K562 (cell line): ENCODE results near the gene NUBPL. TPM values are rescaled to one million over a fixed set of nuclear protein-coding genes. Genes with fewer than 3 reads are reported as not detected.

Experiments used
- ATAC-seq: fragments of 200-7000 bp; cut with Tn5 transposase; 3 replicates; pipeline ENCODE4 v1.9.1; 2020; ENCODE audit warnings: moderate library complexity
- BruUV-seq: library from RNA; stranded (reverse); fragments of 400-500 nt; replicated peaks from 2 replicates; lab custom pipeline; 2021; lab: Mats Ljungman, UMichigan
- CTCF ChIA-PET: fragments of 300-600 bp; formaldehyde crosslinking; extraction: SDS; loops from one replicate; lab custom pipeline; 2021; ENCODE audit warnings: low intra/inter-chr PET ratio; lab: Yijun Ruan, JAX
- POLR2A ChIA-PET: fragments of 300-600, 350-650 bp; sonication (Branson Sonifier 250); formaldehyde crosslinking; extraction: SDS; loops from one replicate; lab custom pipeline; 2021; ENCODE audit warnings: antibody characterized with exemption, inconsistent platforms; lab: Yijun Ruan, JAX
- DNase-seq, 4 experiments: peaks; one replicate each; pipeline versions ENCODE4 v3.0.0 to v3.0.0-alpha.2; 2011 to 2018; ENCODE audit warnings: low spot score in 3 of 4, mixed read lengths in 3 of 4; ENCODE audit errors: extremely low read depth in 1 of 4
- FAIRE-seq: peaks from 2 replicates; lab custom pipeline; 2011; peaks lifted over from hg19 to GRCh38; lab: Jason Lieb, UNC
- H2AFZ ChIP-seq: 2 replicates; pipeline ENCODE4 v1.6.0; 2011; ENCODE audit warnings: low read depth, low read length, control low read depth, inconsistent platforms
- H3K27ac ChIP-seq: fragments of 200-600 bp; 3 replicates; pipeline ENCODE4 v1.8.0; 2011; ENCODE audit warnings: low read depth, mild to moderate bottlenecking, control low read depth, inconsistent platforms, low read length, moderate library complexity, mixed read lengths; ENCODE audit errors: extremely low read depth
- H3K27me3 ChIP-seq, 2 experiments: fragments of 300-600 bp in 1 of 2; 2 replicates in 1 of 2; 3 replicates in 1 of 2; pipeline versions ENCODE4 v1.6.0 to v1.8.0; 2011; ENCODE audit warnings: inconsistent platforms in 2 of 2, low read length in 2 of 2, mild to moderate bottlenecking in 1 of 2, mixed read lengths in 1 of 2, moderate library complexity in 1 of 2; ENCODE audit not compliant: control insufficient read depth in 2 of 2, insufficient read depth in 2 of 2
- H3K36me3 ChIP-seq: fragments of 300-600 bp; 3 replicates; pipeline ENCODE4 v1.8.0; 2011; ENCODE audit warnings: mild to moderate bottlenecking, low read length, inconsistent platforms; ENCODE audit not compliant: control insufficient read depth, insufficient read depth
- H3K4me1 ChIP-seq, 2 experiments: fragments of 200-600 bp in 1 of 2; replicated peaks in 1 of 2; 2 replicates in 1 of 2; 3 replicates in 1 of 2; pipeline versions ENCODE4 v1.5.1 to v1.8.0; 2011; ENCODE audit warnings: inconsistent platforms in 2 of 2, low read length in 2 of 2, mild to moderate bottlenecking in 1 of 2, mixed read lengths in 1 of 2, moderate library complexity in 1 of 2; ENCODE audit not compliant: control insufficient read depth in 2 of 2, insufficient read depth in 2 of 2
- H3K4me2 ChIP-seq: 2 replicates; pipeline ENCODE4 v1.6.1; 2011; ENCODE audit warnings: low read length, control low read depth, inconsistent platforms, mixed read lengths; ENCODE audit not compliant: insufficient read depth
- H3K4me3 ChIP-seq: fragments of 200-600 bp; sonication (generic), shearing (Covaris generic); 2 replicates; pipeline ENCODE4 v1.5.1; 2016; ENCODE audit warnings: control low read depth, inconsistent platforms
- H3K79me2 ChIP-seq: fragments of 200-600 bp; 3 replicates; pipeline ENCODE4 v1.8.0; 2011; ENCODE audit warnings: low read length, inconsistent platforms; ENCODE audit not compliant: control insufficient read depth, insufficient read depth
- H3K9ac ChIP-seq, 2 experiments: 2 replicates each; pipeline versions ENCODE4 v1.6.0 to v1.6.1; 2011; ENCODE audit warnings: low read depth in 2 of 2, low read length in 2 of 2, control low read depth in 1 of 2, inconsistent platforms in 1 of 2, mild to moderate bottlenecking in 1 of 2, mixed read lengths in 1 of 2; ENCODE audit not compliant: insufficient read depth in 1 of 2
- H3K9me1 ChIP-seq: one replicate; pipeline ENCODE4 v1.6.0; 2011; ENCODE audit warnings: inconsistent platforms, mild to moderate bottlenecking, low read length, moderate library complexity; ENCODE audit not compliant: control insufficient read depth, insufficient read depth
- H3K9me3 ChIP-seq: replicated peaks from 2 replicates; pipeline ENCODE4 v1.5.1; 2011; ENCODE audit warnings: low read depth, low read length, inconsistent platforms; ENCODE audit not compliant: control insufficient read depth, insufficient read depth
- H4K20me1 ChIP-seq: replicated peaks from 2 replicates; pipeline ENCODE4 v1.6.1; 2011; ENCODE audit warnings: low read length, inconsistent platforms, mixed read lengths; ENCODE audit not compliant: control insufficient read depth, insufficient read depth
- BMI1 ChIP-seq: fragments of 150-350 bp; IDR thresholded peaks from 2 replicates; pipeline ENCODE4 v1.6.1; 2014; ENCODE audit warnings: low read length
- CREBBP ChIP-seq: IDR thresholded peaks from one replicate; pipeline ENCODE4 v1.6.1; 2012; ENCODE audit warnings: low read depth, mild to moderate bottlenecking, control low read depth, inconsistent platforms, low read length
- DEAF1 ChIP-seq: fragments of 450-650 bp; formaldehyde crosslinking; IDR thresholded peaks from 2 replicates; pipeline ENCODE4 v1.4.0; 2020; ENCODE audit warnings: mild to moderate bottlenecking, moderate library complexity
- HMG20A ChIP-seq: fragments of 450-650 bp; formaldehyde crosslinking; conservative IDR thresholded peaks from 2 replicates; pipeline ENCODE4 v1.4.0; 2020; ENCODE audit warnings: mild to moderate bottlenecking, mixed read lengths
- MAX ChIP-seq: sonication (generic); formaldehyde crosslinking; IDR thresholded peaks from 2 replicates; pipeline ENCODE4 v1.9.0; 2022; ENCODE audit warnings: mild to moderate bottlenecking, missing genetic modification reagents
- NCOA6 ChIP-seq: fragments of 450-650 bp; IDR thresholded peaks from 2 replicates; pipeline ENCODE4 v1.6.1; 2017; ENCODE audit warnings: mild to moderate bottlenecking
- NFIX ChIP-seq: fragments of 250-450 bp; sonication (Bioruptor Pico); IDR thresholded peaks from 2 replicates; pipeline ENCODE4 v1.4.0; 2020; ENCODE audit warnings: low read depth, mild to moderate bottlenecking, moderate library complexity
- NR2C2 ChIP-seq, 2 experiments: fragments of 200-800 bp in 1 of 2; sonication (Bioruptor generic) in 1 of 2; sonication (generic) in 1 of 2; formaldehyde crosslinking in 1 of 2; IDR thresholded peaks; 2 replicates each; pipeline versions ENCODE4 v1.6.1 to v1.8.0; 2016 to 2022; ENCODE audit warnings: mild to moderate bottlenecking in 1 of 2, missing compliant biosample characterization in 1 of 2, missing genetic modification characterization in 1 of 2, missing genetic modification reagents in 1 of 2
- PTBP1 ChIP-seq: fragments of 200-400 bp; formaldehyde crosslinking; IDR thresholded peaks from 2 replicates; pipeline ENCODE4 v1.6.1; 2017; ENCODE audit warnings: low read depth, low read length
- SAFB ChIP-seq: fragments of 200-400 bp; formaldehyde crosslinking; IDR thresholded peaks from 2 replicates; pipeline ENCODE4 v1.6.1; 2017; ENCODE audit warnings: low read depth, low read length, borderline replicate concordance
- STAT5A ChIP-seq: IDR thresholded peaks from 2 replicates; pipeline ENCODE4 v1.6.1; 2012; ENCODE audit warnings: low read length, inconsistent platforms, borderline replicate concordance
- TARDBP ChIP-seq: fragments of 450-650 bp; IDR thresholded peaks from 2 replicates; pipeline ENCODE4 v1.6.1; 2016
- TBL1XR1 ChIP-seq, 2 experiments: IDR thresholded peaks; 2 replicates each; pipeline ENCODE4 v1.6.1; 2012; ENCODE audit warnings: improper control_type of control experiment in 2 of 2, low read length in 2 of 2, mild to moderate bottlenecking in 1 of 2
- ZBTB5 ChIP-seq: fragments of 450-650 bp; IDR thresholded peaks from 2 replicates; pipeline ENCODE4 v1.6.1; 2017; ENCODE audit warnings: antibody characterized with exemption
- ZNF408 ChIP-seq: fragments of 250-450 bp; sonication (Bioruptor Pico); IDR thresholded peaks from 2 replicates; pipeline ENCODE4 v1.4.0; 2020; ENCODE audit warnings: low read depth, mild to moderate bottlenecking, moderate library complexity
- ZNF644 ChIP-seq: fragments of 200-800 bp; sonication (Bioruptor generic); IDR thresholded peaks from 2 replicates; pipeline ENCODE4 v1.6.1; 2016; ENCODE audit warnings: low read depth, missing genetic modification characterization, missing compliant biosample characterization
- ZNF668 ChIP-seq: fragments of 250-450 bp; sonication (Bioruptor Pico); IDR thresholded peaks from 2 replicates; pipeline ENCODE4 v1.8.0; 2022; ENCODE audit warnings: mild to moderate bottlenecking, inconsistent platforms
- WGBS: fragments of 100-300 bp; shearing (Covaris generic); methylation state at CpG from one replicate; pipeline ENCODE4 v1.1.6; 2016; ENCODE audit warnings: low coverage, mixed read lengths; ENCODE audit not compliant: insufficient coverage; ENCODE audit errors: missing lambda C conversion rate; 5-methylcytosine and 5-hydroxymethylcytosine counted together
- in situ Hi-C: fragments of 300-500 bp; cut with MboI; formaldehyde crosslinking; loops from 4 replicates; pipeline ENCODE4 v1.15.0; 2018; ENCODE audit warnings: inconsistent platforms, mixed read lengths
- intact Hi-C: fragments of 100-400 bp; cut with micrococcal nuclease; formaldehyde crosslinking; loops from 2 replicates; pipeline ENCODE4 v1.14.2; 2022
- polyA plus RNA-seq, 8 experiments: library from polyadenylated mRNA; depleted of rRNA in 4 of 8; stranded (reverse) in 5 of 8; unstranded in 3 of 8; fragments of >200 nt; fragmentation: Nextera tagmentation in 2 of 8; fragmentation: Illumina TruSeq in 1 of 8; extraction: Ambion mirVana in 2 of 8; extraction: Trizol in 1 of 8; gene quantifications; 2 replicates each; pipeline versions ENCODE4 v1.2.1 to v1.2.3, GENCODE V29; 2011 to 2014; ENCODE audit warnings: inconsistent platforms in 1 of 8, missing spikeins in 1 of 8
- total RNA-seq, 7 experiments: library from RNA; depleted of rRNA in 6 of 7; stranded (reverse); fragments of >200 nt in 6 of 7; fragmentation: Illumina TruSeq in 2 of 7; extraction: Trizol in 2 of 7; gene quantifications; 2 replicates each; pipeline versions ENCODE4 v1.2.1 to v1.2.3, GENCODE V29; 2011 to 2021; ENCODE audit warnings: low replicate concordance in 1 of 7

The NUBPL gene
- total and polyA plus RNA-seq, 9 of the 15 experiments (the other 6 are each of a cell fraction or from before 2014, with no cell fraction given) = 3.2 to 8.7 (median 6.1) TPM

- H3K4me2 ChIP-seq = no peak overlapping the region
- no peaks in the 10 kb centered on the region for H3K27me3 ChIP-seq
- H4K20me1 ChIP-seq = no peaks in the 10 kb centered on the region
- in situ Hi-C loops = no loop called here
- H3K9me3 ChIP-seq = no peaks in the 10 kb centered on the region
- no peaks in the 10 kb centered on the region for H3K79me2 ChIP-seq
- intact Hi-C loops = no loop called here
- H3K36me3 ChIP-seq = no peaks in the 10 kb centered on the region
- no peak overlapping the region for H3K4me3 ChIP-seq
- no peak overlapping the region for H3K27ac ChIP-seq
- BruUV-seq = no TSS peak
- ATAC-seq (no peak; the same call in 2 of the 3 replicates), FAIRE-seq (no peak), DNase-seq (no peak)
- ChIA-PET CTCF (no interaction called here), POLR2A (no interaction called here)
- H3K9ac ChIP-seq = no peak overlapping the region
- no peak overlapping the region for H2AFZ ChIP-seq
- 48% methylated on average over 3 of the region's 3 CpGs for WGBS
- no peaks in the 10 kb centered on the region for H3K4me1 ChIP-seq
- TF ChIP-seq ZNF408 (CRISPR knock-in tag) = no peak
- TF ChIP-seq ZBTB5 = no peak
- TF ChIP-seq BMI1 = no peak
- TF ChIP-seq HMG20A (CRISPR knock-in tag) = no peak
- no peak for TF ChIP-seq TBL1XR1 (IDR thresholded peaks at IDR 0.05; ENCODE audit: low read length in 2 of 2)
- TF ChIP-seq ZNF668 = no peak
- TF ChIP-seq NFIX (CRISPR knock-in tag) = no peak
- no peak for TF ChIP-seq MAX (CRISPR knock-in tag)
- no peak for TF ChIP-seq NCOA6
- TF ChIP-seq TARDBP = no peak
- TF ChIP-seq PTBP1 = no peak
- TF ChIP-seq DEAF1 (CRISPR knock-in tag) = no peak
- no peak for TF ChIP-seq ZNF644 (tag)
- TF ChIP-seq CREBBP = no peak
- no peak for TF ChIP-seq SAFB
- TF ChIP-seq NR2C2 (CRISPR knock-in tag; IDR thresholded peaks at IDR 0.05) = no peak
- no peak for TF ChIP-seq NR2C2 (tag; IDR thresholded peaks at IDR 0.05)
- TF ChIP-seq STAT5A = no peak
- H3K9me1 ChIP-seq = no peaks in the 10 kb centered on the region
Observed at GRCh38 chr14:31677630-31678029, 116.4 kb downstream of the NUBPL start.
